K562 (cell line): ENCODE results near the gene CD22. TPM values are rescaled to one million over a fixed set of nuclear protein-coding genes. Genes with fewer than 3 reads are reported as not detected.

Source experiments
- MBD2 ChIP-seq: sonication (generic); IDR thresholded peaks from 2 replicates; pipeline ENCODE4 v1.6.1; 2016; ENCODE audit warnings: low read depth, borderline replicate concordance
- MXD1 ChIP-seq: fragments of 250-450 bp; sonication (Bioruptor Pico); IDR thresholded peaks from 2 replicates; pipeline ENCODE4 v1.8.0; 2021; ENCODE audit warnings: borderline replicate concordance, mild to moderate bottlenecking, moderate library complexity; ENCODE audit not compliant: poor library complexity, severe bottlenecking
- POLR2B ChIP-seq: fragments of 450-650 bp; IDR thresholded peaks from 2 replicates; pipeline ENCODE4 v1.6.1; 2018; ENCODE audit warnings: low read depth; ENCODE audit not compliant: partially characterized antibody
- USF2 ChIP-seq: sonication (generic); formaldehyde crosslinking; IDR thresholded peaks from 2 replicates; pipeline ENCODE4 v1.5.0; 2020; ENCODE audit warnings: missing genetic modification reagents
- ZNF124 ChIP-seq: sonication (generic); formaldehyde crosslinking; IDR thresholded peaks from 2 replicates; pipeline ENCODE4 v1.8.1; 2022; ENCODE audit warnings: missing genetic modification reagents
- polyA plus RNA-seq, 8 experiments: library from polyadenylated mRNA; depleted of rRNA in 4 of 8; stranded (reverse) in 5 of 8; unstranded in 3 of 8; fragments of >200 nt; fragmentation: Nextera tagmentation in 2 of 8; fragmentation: Illumina TruSeq in 1 of 8; extraction: Ambion mirVana in 2 of 8; extraction: Trizol in 1 of 8; gene quantifications; 2 replicates each; pipeline versions ENCODE4 v1.2.1 to v1.2.3, GENCODE V29; 2011 to 2014; ENCODE audit warnings: inconsistent platforms in 1 of 8, missing spikeins in 1 of 8
- total RNA-seq, 7 experiments: library from RNA; depleted of rRNA in 6 of 7; stranded (reverse); fragments of >200 nt in 6 of 7; fragmentation: Illumina TruSeq in 2 of 7; extraction: Trizol in 2 of 7; gene quantifications; 2 replicates each; pipeline versions ENCODE4 v1.2.1 to v1.2.3, GENCODE V29; 2011 to 2021; ENCODE audit warnings: low replicate concordance in 1 of 7
- TF ChIP-seq, protein P1 (sequence below), 2 experiments: IDR thresholded peaks; 2 replicates each; pipeline ENCODE4 v1.6.1; 2012; ENCODE audit warnings: improper control_type of control experiment in 2 of 2, low read depth in 2 of 2, low read length in 2 of 2, borderline replicate concordance in 1 of 2
- TF ChIP-seq, protein P2 (sequence below): fragments of 150-350 bp; IDR thresholded peaks from 2 replicates; pipeline ENCODE4 v1.6.1; 2014; ENCODE audit warnings: low read depth, mild to moderate bottlenecking, low read length, borderline replicate concordance

Gene CD22
- total and polyA plus RNA-seq, 9 of the 15 experiments (the other 6 are each of a cell fraction or from before 2014, with no cell fraction given) = 0.29 to 5.0 (median 3.5) TPM

DNA sequence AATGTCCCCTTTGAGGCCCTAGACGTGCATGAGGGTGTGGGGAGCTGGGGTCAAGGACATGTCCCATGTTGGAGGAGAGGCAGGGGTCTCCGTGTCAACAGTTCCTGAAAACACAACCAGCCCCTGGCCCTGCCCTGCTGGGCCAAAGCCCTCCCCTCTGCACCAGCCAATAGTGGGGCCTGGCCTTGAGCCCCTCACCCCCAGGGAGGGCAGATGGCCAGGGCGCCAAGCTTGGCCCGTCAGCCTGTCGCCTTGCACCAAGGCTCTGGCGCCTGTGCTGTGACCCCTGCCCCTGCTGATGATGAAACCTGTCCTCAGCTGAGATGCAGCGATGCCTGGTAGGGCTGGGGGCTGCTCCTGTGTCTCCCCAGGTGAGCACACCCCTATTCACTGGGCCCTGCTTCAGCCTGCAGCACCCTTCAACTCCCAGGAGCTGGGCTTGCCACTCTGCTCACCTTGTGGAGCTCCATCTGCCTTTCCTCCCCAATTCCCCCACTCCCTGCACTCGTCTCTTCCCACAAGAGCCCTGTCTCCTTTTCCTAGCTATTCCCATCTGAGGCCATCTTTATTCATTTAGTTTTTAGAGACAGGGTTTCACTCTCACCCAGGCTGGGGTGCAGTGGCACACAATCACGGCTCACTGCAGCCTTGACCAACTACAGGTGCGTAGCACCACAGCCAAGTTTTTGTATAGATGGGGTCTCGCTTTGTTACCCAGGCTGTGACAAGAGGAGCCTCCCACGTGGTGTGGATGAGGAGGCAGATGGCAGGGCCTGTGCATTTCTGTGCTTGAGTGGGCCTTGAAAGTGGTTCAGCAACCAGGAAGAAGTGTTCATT lies 48.8 kb upstream of the CD22 start (continued):
- TF ChIP-seq, protein P1, sequence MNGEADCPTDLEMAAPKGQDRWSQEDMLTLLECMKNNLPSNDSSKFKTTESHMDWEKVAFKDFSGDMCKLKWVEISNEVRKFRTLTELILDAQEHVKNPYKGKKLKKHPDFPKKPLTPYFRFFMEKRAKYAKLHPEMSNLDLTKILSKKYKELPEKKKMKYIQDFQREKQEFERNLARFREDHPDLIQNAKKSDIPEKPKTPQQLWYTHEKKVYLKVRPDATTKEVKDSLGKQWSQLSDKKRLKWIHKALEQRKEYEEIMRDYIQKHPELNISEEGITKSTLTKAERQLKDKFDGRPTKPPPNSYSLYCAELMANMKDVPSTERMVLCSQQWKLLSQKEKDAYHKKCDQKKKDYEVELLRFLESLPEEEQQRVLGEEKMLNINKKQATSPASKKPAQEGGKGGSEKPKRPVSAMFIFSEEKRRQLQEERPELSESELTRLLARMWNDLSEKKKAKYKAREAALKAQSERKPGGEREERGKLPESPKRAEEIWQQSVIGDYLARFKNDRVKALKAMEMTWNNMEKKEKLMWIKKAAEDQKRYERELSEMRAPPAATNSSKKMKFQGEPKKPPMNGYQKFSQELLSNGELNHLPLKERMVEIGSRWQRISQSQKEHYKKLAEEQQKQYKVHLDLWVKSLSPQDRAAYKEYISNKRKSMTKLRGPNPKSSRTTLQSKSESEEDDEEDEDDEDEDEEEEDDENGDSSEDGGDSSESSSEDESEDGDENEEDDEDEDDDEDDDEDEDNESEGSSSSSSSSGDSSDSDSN (IDR thresholded peaks at IDR 0.05; ENCODE audit: borderline replicate concordance in 1 of 2, low read depth in 2 of 2, low read length in 2 of 2) = no peak
- TF ChIP-seq USF2 (CRISPR knock-in tag) (no peak), ZNF124 (CRISPR knock-in tag) (no peak), MXD1 (CRISPR knock-in tag) (no peak), POLR2B (peak; percentile 31), MBD2 (no peak)
- TF ChIP-seq, protein P2, sequence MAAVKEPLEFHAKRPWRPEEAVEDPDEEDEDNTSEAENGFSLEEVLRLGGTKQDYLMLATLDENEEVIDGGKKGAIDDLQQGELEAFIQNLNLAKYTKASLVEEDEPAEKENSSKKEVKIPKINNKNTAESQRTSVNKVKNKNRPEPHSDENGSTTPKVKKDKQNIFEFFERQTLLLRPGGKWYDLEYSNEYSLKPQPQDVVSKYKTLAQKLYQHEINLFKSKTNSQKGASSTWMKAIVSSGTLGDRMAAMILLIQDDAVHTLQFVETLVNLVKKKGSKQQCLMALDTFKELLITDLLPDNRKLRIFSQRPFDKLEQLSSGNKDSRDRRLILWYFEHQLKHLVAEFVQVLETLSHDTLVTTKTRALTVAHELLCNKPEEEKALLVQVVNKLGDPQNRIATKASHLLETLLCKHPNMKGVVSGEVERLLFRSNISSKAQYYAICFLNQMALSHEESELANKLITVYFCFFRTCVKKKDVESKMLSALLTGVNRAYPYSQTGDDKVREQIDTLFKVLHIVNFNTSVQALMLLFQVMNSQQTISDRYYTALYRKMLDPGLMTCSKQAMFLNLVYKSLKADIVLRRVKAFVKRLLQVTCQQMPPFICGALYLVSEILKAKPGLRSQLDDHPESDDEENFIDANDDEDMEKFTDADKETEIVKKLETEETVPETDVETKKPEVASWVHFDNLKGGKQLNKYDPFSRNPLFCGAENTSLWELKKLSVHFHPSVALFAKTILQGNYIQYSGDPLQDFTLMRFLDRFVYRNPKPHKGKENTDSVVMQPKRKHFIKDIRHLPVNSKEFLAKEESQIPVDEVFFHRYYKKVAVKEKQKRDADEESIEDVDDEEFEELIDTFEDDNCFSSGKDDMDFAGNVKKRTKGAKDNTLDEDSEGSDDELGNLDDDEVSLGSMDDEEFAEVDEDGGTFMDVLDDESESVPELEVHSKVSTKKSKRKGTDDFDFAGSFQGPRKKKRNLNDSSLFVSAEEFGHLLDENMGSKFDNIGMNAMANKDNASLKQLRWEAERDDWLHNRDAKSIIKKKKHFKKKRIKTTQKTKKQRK = no peak
